Activated naive CD8-positive, alpha-beta T cell treated with anti-CD3 and anti-CD28 coated beads for 36 hours (primary cell): ENCODE measurements around the gene PTTG2. TPM values are rescaled to one million over a fixed set of nuclear protein-coding genes. Genes with fewer than 3 reads are reported as not detected.
"Not testable (repeated sequence)": the region's sequence is repeated elsewhere in the genome, so short reads cannot be mapped to it uniquely, and the experiment has no call there.

ENCODE experiments used
- DNase-seq: peaks from one replicate; pipeline ENCODE4 v3.0.0; 2021
- H3K27ac Mint-ChIP-seq: one replicate; pipeline ENCODE4 v1.8.0; 2022; ENCODE audit warnings: mild to moderate bottlenecking, moderate library complexity, mixed read lengths
- H3K27me3 Mint-ChIP-seq: one replicate; pipeline ENCODE4 v1.8.0; 2022; ENCODE audit warnings: mild to moderate bottlenecking, mixed read lengths
- H3K36me3 Mint-ChIP-seq: one replicate; pipeline ENCODE4 v1.8.0; 2021; ENCODE audit warnings: mild to moderate bottlenecking, mixed read lengths
- H3K4me1 Mint-ChIP-seq: one replicate; pipeline ENCODE4 v1.8.0; 2021; ENCODE audit warnings: mixed read lengths
- H3K4me3 Mint-ChIP-seq: one replicate; pipeline ENCODE4 v1.8.0; 2022; ENCODE audit warnings: mild to moderate bottlenecking, moderate library complexity, mixed read lengths
- H3K9me3 Mint-ChIP-seq: one replicate; pipeline ENCODE4 v1.8.0; 2022; ENCODE audit warnings: mixed read lengths
- total RNA-seq, 2 experiments: library from RNA; stranded (reverse); gene quantifications; one replicate each; pipeline ENCODE4 v1.2.3, GENCODE V29; 2021

Gene PTTG2
- under 1 TPM in 1 of 2 experiments, not detected in 1; 0.34 TPM for total RNA-seq

- Mint-ChIP-seq H3K27ac (peak within 1 kb of the TSS; percentile 34), H3K4me3 (no peak within 1 kb of the TSS), H3K4me1 (peaks cover 5% of the 10 kb centered on the region), H3K9me3 (no peaks in the 10 kb centered on the region), H3K36me3 (peaks cover 3% of the 10 kb centered on the region), H3K27me3 (no peaks in the 10 kb centered on the region)
- no peak for DNase-seq
Measured at GRCh38 chr4:37960098-37960497, at the start of gene PTTG2. Gene PTTG2, plus strand, starts transcription at chr4:37960398. Its CDS starts 37 bp downstream, at chr4:37960435.

- no peak for DNase-seq
- H3K36me3 Mint-ChIP-seq, result peaks cover 1% of the 10 kb centered on the region
- H3K4me3 Mint-ChIP-seq, result no peak overlapping the region
- H3K27me3 Mint-ChIP-seq, result no peaks in the 10 kb centered on the region
- H3K9me3 Mint-ChIP-seq, result no peaks in the 10 kb centered on the region
- peaks cover 11% of the 10 kb centered on the region for H3K4me1 Mint-ChIP-seq
- no peak overlapping the region for H3K27ac Mint-ChIP-seq
Measured at GRCh38 chr4:37914539-37914938, 45.7 kb upstream of the PTTG2 start.

GRCh38 chr4:37917388-37917787 lies 42.8 kb upstream of the PTTG2 start:
- H3K9me3 Mint-ChIP-seq, result no peaks in the 10 kb centered on the region
- H3K27ac Mint-ChIP-seq, result no peak overlapping the region

GRCh38 chr4:37918653-37919052 lies 41.5 kb upstream of the PTTG2 start:
- peaks cover 9% of the 10 kb centered on the region for H3K36me3 Mint-ChIP-seq
- no peak for DNase-seq
- no peaks in the 10 kb centered on the region for H3K27me3 Mint-ChIP-seq
- peaks cover 14% of the 10 kb centered on the region for H3K4me1 Mint-ChIP-seq
- no peak overlapping the region for H3K27ac Mint-ChIP-seq
- H3K4me3 Mint-ChIP-seq, result no peak overlapping the region
- H3K9me3 Mint-ChIP-seq, result peaks cover 3% of the 10 kb centered on the region

More at GRCh38 chr4:37917388-37917787, 42.8 kb upstream of the PTTG2 start:
- Mint-ChIP-seq H3K36me3 (peaks cover 5% of the 10 kb centered on the region), H3K4me3 (no peak overlapping the region), H3K4me1 (peaks cover 9% of the 10 kb centered on the region), H3K27me3 (no peaks in the 10 kb centered on the region)
- no peak for DNase-seq

- Mint-ChIP-seq H3K4me3 (no peak overlapping the region), H3K27me3 (no peaks in the 10 kb centered on the region), H3K4me1 (peaks cover 20% of the 10 kb centered on the region), H3K36me3 (peaks cover 13% of the 10 kb centered on the region), H3K27ac (no peak overlapping the region), H3K9me3 (peaks cover 3% of the 10 kb centered on the region)
- peak; percentile 10 for DNase-seq
Measured at GRCh38 chr4:37922328-37922727, 37.9 kb upstream of the PTTG2 start.

GRCh38 chr4:37923089-37923488 lies 37.1 kb upstream of the PTTG2 start:
- H3K9me3 Mint-ChIP-seq, result not testable (repeated sequence)

GRCh38 chr4:37924946-37925345 lies 35.3 kb upstream of the PTTG2 start:
- no peak overlapping the region for H3K4me3 Mint-ChIP-seq
- peaks cover 44% of the 10 kb centered on the region for H3K4me1 Mint-ChIP-seq
- peaks cover 3% of the 10 kb centered on the region for H3K9me3 Mint-ChIP-seq
- peaks cover 16% of the 10 kb centered on the region for H3K36me3 Mint-ChIP-seq
- no peak for DNase-seq
- H3K27ac Mint-ChIP-seq, result no peak overlapping the region
- no peaks in the 10 kb centered on the region for H3K27me3 Mint-ChIP-seq

More at GRCh38 chr4:37923089-37923488, 37.1 kb upstream of the PTTG2 start:
- DNase-seq, H3K27me3 Mint-ChIP-seq, H3K4me3 Mint-ChIP-seq, H3K27ac Mint-ChIP-seq: not testable (repeated sequence)
- Mint-ChIP-seq H3K4me1 (peaks cover 25% of the 10 kb centered on the region), H3K36me3 (peaks cover 13% of the 10 kb centered on the region)

GRCh38 chr4:37927434-37927833 lies 32.8 kb upstream of the PTTG2 start:
- H3K27me3 Mint-ChIP-seq, result no peaks in the 10 kb centered on the region
- peaks cover 36% of the 10 kb centered on the region for H3K4me1 Mint-ChIP-seq
- H3K9me3 Mint-ChIP-seq, result peaks cover 3% of the 10 kb centered on the region
- H3K36me3 Mint-ChIP-seq, result peaks cover 14% of the 10 kb centered on the region
- H3K27ac Mint-ChIP-seq, result no peak overlapping the region
- DNase-seq, result no peak
- H3K4me3 Mint-ChIP-seq, result no peak overlapping the region

GRCh38 chr4:37928426-37929416 lies 31.5 kb upstream of the PTTG2 start:
- no peaks in the 10 kb centered on the region for H3K27me3 Mint-ChIP-seq
- H3K9me3 Mint-ChIP-seq, result no peaks in the 10 kb centered on the region
- H3K4me3 Mint-ChIP-seq, result no peak overlapping the region
- no peak for DNase-seq
- H3K36me3 Mint-ChIP-seq, result peaks cover 12% of the 10 kb centered on the region
- H3K4me1 Mint-ChIP-seq, result peaks cover 31% of the 10 kb centered on the region
- no peak overlapping the region for H3K27ac Mint-ChIP-seq

- DNase-seq, result no peak
- Mint-ChIP-seq H3K4me3 (no peak overlapping the region), H3K36me3 (peaks cover 23% of the 10 kb centered on the region), H3K4me1 (peaks cover 10% of the 10 kb centered on the region), H3K27me3 (no peaks in the 10 kb centered on the region), H3K27ac (no peak overlapping the region), H3K9me3 (peaks cover 7% of the 10 kb centered on the region)
Measured at GRCh38 chr4:37934096-37934495, 26.1 kb upstream of the PTTG2 start.

GRCh38 chr4:37934609-37935008 lies 25.6 kb upstream of the PTTG2 start:
- Mint-ChIP-seq H3K9me3 (peaks cover 10% of the 10 kb centered on the region), H3K27me3 (no peaks in the 10 kb centered on the region), H3K36me3 (peaks cover 25% of the 10 kb centered on the region), H3K27ac (no peak overlapping the region), H3K4me1 (peaks cover 5% of the 10 kb centered on the region), H3K4me3 (no peak overlapping the region)
- DNase-seq, result no peak

- peaks cover under 1% of the 10 kb centered on the region for H3K4me1 Mint-ChIP-seq
- no peaks in the 10 kb centered on the region for H3K27me3 Mint-ChIP-seq
- no peak overlapping the region for H3K4me3 Mint-ChIP-seq
- H3K9me3 Mint-ChIP-seq, result peaks cover 10% of the 10 kb centered on the region
- DNase-seq, result no peak
- H3K36me3 Mint-ChIP-seq, result peaks cover 22% of the 10 kb centered on the region
- no peak overlapping the region for H3K27ac Mint-ChIP-seq
Measured at GRCh38 chr4:37935026-37935425, 25.2 kb upstream of the PTTG2 start.

GRCh38 chr4:37936889-37937498 lies 23.2 kb upstream of the PTTG2 start:
- Mint-ChIP-seq H3K4me1 (peaks cover 3% of the 10 kb centered on the region), H3K4me3 (no peak overlapping the region), H3K36me3 (peaks cover 27% of the 10 kb centered on the region), H3K27ac (no peak overlapping the region), H3K9me3 (peaks cover 18% of the 10 kb centered on the region), H3K27me3 (no peaks in the 10 kb centered on the region)
- DNase-seq, result no peak

GRCh38 chr4:37938208-37938607 lies 22.0 kb upstream of the PTTG2 start:
- H3K4me3 Mint-ChIP-seq, result no peak overlapping the region
- H3K27me3 Mint-ChIP-seq, result no peaks in the 10 kb centered on the region
- H3K27ac Mint-ChIP-seq, result no peak overlapping the region
- H3K4me1 Mint-ChIP-seq, result peaks cover 3% of the 10 kb centered on the region
- peaks cover 27% of the 10 kb centered on the region for H3K36me3 Mint-ChIP-seq
- no peak for DNase-seq
- H3K9me3 Mint-ChIP-seq, result peaks cover 18% of the 10 kb centered on the region

GRCh38 chr4:37946503-37947179 lies 13.6 kb upstream of the PTTG2 start:
- peaks cover 5% of the 10 kb centered on the region for H3K9me3 Mint-ChIP-seq
- H3K27me3 Mint-ChIP-seq, result no peaks in the 10 kb centered on the region
- peaks cover 25% of the 10 kb centered on the region for H3K36me3 Mint-ChIP-seq
- H3K4me3 Mint-ChIP-seq, result no peak overlapping the region
- H3K4me1 Mint-ChIP-seq, result peaks cover 24% of the 10 kb centered on the region
- DNase-seq, result no peak
- no peak overlapping the region for H3K27ac Mint-ChIP-seq
